ENCODE results near the gene MRPS27. TPM values are rescaled to one million over a fixed set of nuclear protein-coding genes. Genes with fewer than 3 reads are reported as not detected.

MRPS27 gene
- total RNA-seq, 1 experiment from 2014 or later: 88.6 TPM

GRCh38 chr5:72234868-72235267, 85.2 kb downstream of the MRPS27 start:
- ChIA-PET CTCF (no interaction called here), POLR2A (ENCODE audit: low non-redundant PET) (no interaction called here)
- no peak for DNase-seq (ENCODE audit: low spot score)
- no peak for TF ChIP-seq CTCF (conservative IDR thresholded peaks at IDR 0.05; ENCODE audit: low read depth, low read length)
- TF ChIP-seq EZH2 (IDR thresholded peaks at IDR 0.05; ENCODE audit: borderline replicate concordance, low read depth, low read length, poor library complexity, severe bottlenecking): no peak
- BruUV-seq (replicated peaks): no TSS peak
- intact Hi-C loops (cut with micrococcal nuclease; ENCODE audit: unreplicated experiment): no loop called here
- H3K4me3 ChIP-seq (ENCODE audit: low read depth, low read length, poor library complexity, severe bottlenecking): no peak overlapping the region
- H3K27me3 ChIP-seq (replicated peaks; ENCODE audit: insufficient read depth, low read depth, low read length, poor library complexity): no peaks in the 10 kb centered on the region
- H3K4me1 ChIP-seq (ENCODE audit: insufficient read depth, low read length, poor library complexity, severe bottlenecking): peaks cover 3% of the 10 kb centered on the region
- peaks cover 14% of the 10 kb centered on the region for H3K36me3 ChIP-seq (ENCODE audit: insufficient read depth, low read length, poor library complexity, severe bottlenecking)
- no peak overlapping the region for H3K27ac ChIP-seq (ENCODE audit: low read depth, low read length, poor library complexity, severe bottlenecking)
- no peaks in the 10 kb centered on the region for H3K9me3 ChIP-seq (ENCODE audit: low read depth, low read length, poor library complexity, severe bottlenecking)

GRCh38 chr5:72234265-72234700, 85.8 kb downstream of the MRPS27 start:
- H3K4me1 ChIP-seq (ENCODE audit: insufficient read depth, low read length, poor library complexity, severe bottlenecking): peaks cover 3% of the 10 kb centered on the region
- BruUV-seq (replicated peaks): no TSS peak
- H3K4me3 ChIP-seq (ENCODE audit: low read depth, low read length, poor library complexity, severe bottlenecking): no peak overlapping the region
- TF ChIP-seq EZH2 (IDR thresholded peaks at IDR 0.05; ENCODE audit: borderline replicate concordance, low read depth, low read length, poor library complexity, severe bottlenecking): no peak
- TF ChIP-seq CTCF (conservative IDR thresholded peaks at IDR 0.05; ENCODE audit: low read depth, low read length): no peak
- H3K27ac ChIP-seq (ENCODE audit: low read depth, low read length, poor library complexity, severe bottlenecking): no peak overlapping the region
- H3K27me3 ChIP-seq (replicated peaks; ENCODE audit: insufficient read depth, low read depth, low read length, poor library complexity): no peaks in the 10 kb centered on the region
- H3K9me3 ChIP-seq (ENCODE audit: low read depth, low read length, poor library complexity, severe bottlenecking): no peaks in the 10 kb centered on the region
- peaks cover 14% of the 10 kb centered on the region for H3K36me3 ChIP-seq (ENCODE audit: insufficient read depth, low read length, poor library complexity, severe bottlenecking)
- ChIA-PET POLR2A (ENCODE audit: low non-redundant PET) (no interaction called here), CTCF (no interaction called here)
- DNase-seq (ENCODE audit: low spot score): peak; percentile 30
- intact Hi-C loops (cut with micrococcal nuclease; ENCODE audit: unreplicated experiment): no loop called here

GRCh38 chr5:72233835-72234234, 86.2 kb downstream of the MRPS27 start:
- TF ChIP-seq EZH2 (IDR thresholded peaks at IDR 0.05; ENCODE audit: borderline replicate concordance, low read depth, low read length, poor library complexity, severe bottlenecking): no peak
- no peak for TF ChIP-seq CTCF (conservative IDR thresholded peaks at IDR 0.05; ENCODE audit: low read depth, low read length)
- BruUV-seq (replicated peaks): no TSS peak
- Histone ChIP-seq H3K27me3 (replicated peaks; ENCODE audit: insufficient read depth, low read depth, low read length, poor library complexity) (no peaks in the 10 kb centered on the region), H3K9me3 (ENCODE audit: low read depth, low read length, poor library complexity, severe bottlenecking) (no peaks in the 10 kb centered on the region), H3K27ac (ENCODE audit: low read depth, low read length, poor library complexity, severe bottlenecking) (no peak overlapping the region), H3K4me1 (ENCODE audit: insufficient read depth, low read length, poor library complexity, severe bottlenecking) (peaks cover 3% of the 10 kb centered on the region), H3K4me3 (ENCODE audit: low read depth, low read length, poor library complexity, severe bottlenecking) (no peak overlapping the region), H3K36me3 (ENCODE audit: insufficient read depth, low read length, poor library complexity, severe bottlenecking) (peaks cover 14% of the 10 kb centered on the region)
- ChIA-PET CTCF (no interaction called here), POLR2A (ENCODE audit: low non-redundant PET) (no interaction called here)
- intact Hi-C loops (cut with micrococcal nuclease; ENCODE audit: unreplicated experiment): no loop called here
- no peak for DNase-seq (ENCODE audit: low spot score)

Measured in A673 (cell line).